Epithelial cell of esophagus (primary cell): Measurements from ENCODE around the gene ZXDC.

Source experiments
- DNase-seq: peaks from one replicate; pipeline ENCODE4 v3.0.0; 2010; ENCODE audit warnings: low read depth
- H3K4me3 ChIP-seq: 2 replicates; pipeline ENCODE4 v1.5.1; 2011; ENCODE audit warnings: mild to moderate bottlenecking, low read length, control low read depth
- CTCF ChIP-seq: IDR thresholded peaks from 2 replicates; pipeline ENCODE4 v1.5.1; 2011; ENCODE audit warnings: low read depth, mild to moderate bottlenecking, low read length, control low read depth, inconsistent platforms; ENCODE audit not compliant: insufficient read depth; ENCODE audit errors: missing control alignments

ZXDC gene

GRCh38 chr3:126438186-126438585, 37.5 kb downstream of the ZXDC start:
- no peak for DNase-seq
- no peak for TF ChIP-seq CTCF
- no peak overlapping the region for H3K4me3 ChIP-seq

- TF ChIP-seq CTCF, result no peak
- H3K4me3 ChIP-seq, result no peak overlapping the region
- DNase-seq, result no peak
Observed at GRCh38 chr3:126436826-126437717, 38.6 kb downstream of the ZXDC start.

GRCh38 chr3:126435456-126436315, 40.0 kb downstream of the ZXDC start:
- TF ChIP-seq CTCF, result no peak
- no peak for DNase-seq

GRCh38 chr3:126434931-126435411, 40.7 kb downstream of the ZXDC start:
- H3K4me3 ChIP-seq, result no peak overlapping the region
- no peak for TF ChIP-seq CTCF
- DNase-seq, result no peak

More at GRCh38 chr3:126435456-126436315, 40.0 kb downstream of the ZXDC start:
- no peak overlapping the region for H3K4me3 ChIP-seq

GRCh38 chr3:126434264-126434590, 41.5 kb downstream of the ZXDC start:
- no peak for TF ChIP-seq CTCF
- no peak for DNase-seq
- H3K4me3 ChIP-seq, result no peak overlapping the region

- no peak for DNase-seq
- TF ChIP-seq CTCF, result no peak
- no peak overlapping the region for H3K4me3 ChIP-seq
Observed at GRCh38 chr3:126433496-126434263, 42.0 kb downstream of the ZXDC start.
